Measurements from ENCODE around the gene FHIT.
"Not testable (repeated sequence)": the region's sequence is repeated elsewhere in the genome, so short reads cannot be mapped to it uniquely, and the experiment has no call there.

Gene FHIT

GRCh38 chr3:59940718-59941117, 1310.5 kb downstream of the FHIT start:
- DNase-seq = no peak

DNA sequence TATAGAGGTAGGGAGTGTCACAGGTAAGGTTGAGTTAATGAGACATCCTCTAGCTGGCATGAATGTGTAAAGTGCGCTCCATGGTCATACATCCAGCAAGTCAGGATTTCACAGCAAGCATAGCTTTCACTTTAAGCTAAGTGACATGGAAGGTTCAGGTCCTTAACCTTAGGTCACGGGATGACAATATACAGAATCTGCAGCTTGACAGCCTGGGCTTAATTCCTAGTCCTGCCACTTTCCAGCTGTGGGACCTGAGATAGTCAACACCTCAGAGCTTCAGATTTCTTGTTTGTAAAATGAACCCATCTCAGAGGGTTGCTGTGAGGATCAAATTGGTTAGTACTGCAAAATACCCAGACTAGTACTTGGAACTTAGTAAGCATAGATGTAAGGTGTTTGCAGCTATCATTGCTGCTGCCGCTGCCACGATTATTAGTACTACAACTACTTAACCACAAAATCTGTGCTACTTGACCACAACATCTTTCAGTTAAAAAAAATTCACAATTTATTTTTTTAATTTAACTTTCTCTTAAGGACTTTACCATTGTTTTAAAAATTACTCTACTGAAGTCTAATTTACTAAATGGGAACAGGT, 1311.3 kb downstream of the FHIT start:
- no peak for DNase-seq

- no peak for DNase-seq
Measured at GRCh38 chr3:59938828-59939227, 1312.4 kb downstream of the FHIT start.

GRCh38 chr3:59937201-59937600, 1314.1 kb downstream of the FHIT start:
- DNase-seq = no peak

DNA sequence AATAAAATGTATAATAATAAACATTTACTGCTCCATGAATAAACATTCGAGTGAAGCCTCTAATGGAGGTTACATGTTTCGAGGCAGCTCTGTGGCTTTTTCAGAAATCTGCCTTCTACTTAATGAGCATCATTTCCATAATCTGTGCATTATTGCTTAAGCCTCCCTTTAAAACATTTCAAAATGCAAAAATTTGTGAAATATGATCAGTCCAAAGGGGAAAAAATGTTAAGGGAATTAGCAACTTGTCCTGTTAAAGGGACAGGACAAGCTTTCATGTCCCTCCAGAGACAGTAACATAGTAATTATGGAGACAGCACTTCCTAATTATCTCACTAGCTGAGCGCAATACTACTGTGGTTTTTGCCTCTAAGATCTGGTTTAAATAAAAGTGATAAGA, 1314.8 kb downstream of the FHIT start:
- DNase-seq = no peak

DNA sequence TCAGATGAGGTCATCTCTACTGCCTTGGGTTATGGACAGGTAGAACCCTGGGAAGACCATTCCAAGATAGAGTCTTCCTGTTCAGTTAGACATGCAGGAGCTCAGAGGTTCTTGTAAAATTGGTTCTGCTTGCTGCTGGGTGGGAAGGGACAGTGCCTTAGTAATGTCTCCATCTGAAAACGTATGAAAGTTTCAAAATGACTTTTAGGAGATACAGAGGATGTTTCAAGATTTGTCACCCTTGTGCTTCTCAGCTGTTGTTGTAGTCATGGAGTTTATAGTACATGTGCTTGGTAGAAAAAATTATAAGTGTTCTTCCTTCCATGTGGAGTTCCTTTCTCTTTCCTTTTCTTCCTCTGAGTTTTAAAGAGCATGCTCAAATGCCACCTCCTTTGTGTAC, 1316.2 kb downstream of the FHIT start:
- no peak for DNase-seq

DNA sequence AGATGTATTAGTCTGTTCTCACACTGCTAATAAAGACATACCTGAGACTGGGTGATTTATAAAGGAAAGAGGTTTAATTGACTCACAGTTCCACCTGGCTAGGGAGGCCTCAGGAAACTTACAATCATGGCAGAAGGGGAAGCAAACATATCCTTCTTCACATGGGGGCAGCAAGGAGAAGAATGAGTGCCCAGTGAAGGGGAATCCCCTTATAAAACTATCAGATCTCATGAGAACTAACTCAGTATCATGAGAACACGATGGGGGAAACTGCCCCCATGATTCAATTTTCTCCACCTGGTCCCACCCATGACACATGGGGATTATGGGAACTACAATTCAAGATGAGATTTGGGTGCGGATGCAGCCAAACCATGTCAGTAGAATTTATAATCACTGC, 1316.7 kb downstream of the FHIT start:
- not testable (repeated sequence) for DNase-seq

DNA sequence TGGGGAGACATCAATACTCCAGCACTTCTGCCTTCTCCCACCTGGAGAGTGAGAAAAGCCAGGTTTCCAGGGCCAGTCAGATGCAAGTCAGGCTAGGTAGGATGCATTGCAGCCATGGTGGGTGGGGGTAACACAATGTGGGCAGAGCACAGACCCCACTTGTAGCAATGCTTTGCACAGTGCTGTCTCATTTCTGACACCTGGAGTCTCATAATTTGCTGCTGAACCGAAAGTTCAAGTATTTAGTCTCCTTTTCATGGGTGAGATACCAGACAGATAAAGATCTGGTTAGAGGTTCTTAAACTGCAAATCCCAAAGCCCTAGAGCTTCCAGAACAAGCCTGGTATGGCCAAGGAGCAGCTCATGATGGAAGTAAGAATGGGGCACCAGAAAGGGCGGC, 1321.1 kb downstream of the FHIT start:
- DNase-seq = no peak

DNA sequence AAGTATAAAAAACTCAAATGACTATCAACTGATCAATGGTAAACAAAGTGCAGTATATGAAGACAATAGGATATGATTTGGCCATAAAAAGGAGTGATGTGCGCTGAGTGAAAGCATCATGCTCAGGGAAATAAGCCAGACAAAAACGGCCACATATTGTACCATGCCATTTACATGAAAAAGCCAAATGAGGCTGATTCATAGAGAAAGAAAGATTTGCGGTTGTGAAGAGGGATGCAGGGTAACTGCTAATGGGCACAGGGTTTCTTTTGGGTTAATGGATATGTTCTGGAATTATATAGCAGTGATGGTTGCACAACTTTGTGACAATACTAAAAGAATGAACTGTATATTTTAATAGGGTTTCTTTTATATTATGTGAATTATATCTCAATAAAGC, 1324.2 kb downstream of the FHIT start:
- DNase-seq = no peak

DNA sequence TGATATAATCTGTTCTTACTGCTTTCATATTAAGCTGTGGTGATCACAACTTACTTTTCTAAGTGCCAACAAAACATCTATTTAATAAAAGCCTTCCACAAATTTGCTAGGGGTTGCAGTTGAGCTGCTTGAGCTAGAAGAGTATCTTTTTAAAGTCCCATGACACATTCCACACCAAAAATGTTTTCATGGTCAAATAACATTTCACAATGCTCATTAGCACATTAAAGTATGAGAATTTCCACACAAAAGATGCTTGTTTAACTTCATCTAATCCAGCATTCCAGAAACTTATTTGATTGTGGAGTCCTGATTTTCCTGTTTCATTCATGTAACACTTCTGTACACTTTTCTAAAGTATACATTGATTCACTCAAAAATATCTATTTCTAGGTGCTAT, 1325.3 kb downstream of the FHIT start:
- DNase-seq = no peak

DNA sequence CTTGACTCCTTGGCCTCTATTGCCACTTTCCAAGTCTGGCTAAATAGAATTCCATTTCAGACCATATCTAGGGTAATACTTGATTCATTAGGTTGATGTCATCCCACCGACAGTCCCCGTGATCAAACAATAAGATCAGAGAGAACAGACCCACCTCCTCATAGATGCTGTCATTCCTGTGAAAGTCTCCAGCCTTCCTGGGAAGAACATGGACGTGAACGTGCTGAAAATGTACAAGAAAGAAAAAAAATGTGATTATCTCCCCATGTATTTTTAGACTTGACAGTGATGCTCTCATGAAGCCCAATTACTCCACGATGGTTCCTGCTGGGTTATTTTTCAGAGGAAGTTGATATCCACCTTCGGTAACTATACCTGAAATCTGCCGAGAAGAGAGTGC, 1329.1 kb downstream of the FHIT start:
- no peak for DNase-seq

DNA sequence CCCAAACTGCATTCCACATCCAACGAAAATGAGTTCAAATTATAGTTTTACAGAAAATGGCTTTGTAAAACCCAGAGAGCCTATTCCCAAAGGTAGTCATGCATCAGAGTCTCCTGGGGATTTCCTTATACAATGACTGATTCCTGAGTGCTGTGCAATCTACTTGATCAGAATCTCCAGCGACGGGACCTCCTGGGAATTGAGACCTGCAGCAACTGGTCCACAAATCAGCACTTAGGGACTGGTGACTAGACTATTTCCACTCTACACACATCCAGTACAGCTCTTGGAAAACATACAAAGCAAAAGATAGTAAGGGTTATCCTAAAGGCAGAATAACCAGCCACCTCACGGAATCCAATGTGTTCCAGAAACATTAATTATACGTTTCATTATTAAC, 1330.4 kb downstream of the FHIT start:
- no peak for DNase-seq

- DNase-seq = no peak
Measured at GRCh38 chr3:59919586-59919985, 1331.7 kb downstream of the FHIT start.

DNA sequence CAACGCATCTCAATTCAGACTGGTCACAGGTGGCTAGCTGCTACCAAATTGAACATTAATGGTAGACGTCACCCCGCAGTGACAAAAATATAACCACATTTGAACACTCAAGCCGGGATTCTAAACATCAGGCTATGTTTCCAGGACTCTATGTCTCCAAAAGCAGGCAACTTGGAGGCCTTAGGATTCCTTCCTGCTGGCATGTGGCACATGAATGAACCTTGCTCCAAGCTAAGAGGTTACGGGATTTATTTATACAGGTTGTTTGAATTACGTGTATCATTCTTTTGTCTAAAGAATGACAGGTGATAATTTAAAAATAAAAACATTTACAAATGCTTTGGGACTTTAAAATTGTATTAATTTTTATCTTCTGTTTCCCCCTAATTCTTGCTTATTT, 1337.0 kb downstream of the FHIT start:
- no peak for DNase-seq

GRCh38 chr3:59913645-59914044, 1337.6 kb downstream of the FHIT start:
- no peak for DNase-seq

GRCh38 chr3:59908701-59909100, 1342.6 kb downstream of the FHIT start:
- DNase-seq = no peak

DNA sequence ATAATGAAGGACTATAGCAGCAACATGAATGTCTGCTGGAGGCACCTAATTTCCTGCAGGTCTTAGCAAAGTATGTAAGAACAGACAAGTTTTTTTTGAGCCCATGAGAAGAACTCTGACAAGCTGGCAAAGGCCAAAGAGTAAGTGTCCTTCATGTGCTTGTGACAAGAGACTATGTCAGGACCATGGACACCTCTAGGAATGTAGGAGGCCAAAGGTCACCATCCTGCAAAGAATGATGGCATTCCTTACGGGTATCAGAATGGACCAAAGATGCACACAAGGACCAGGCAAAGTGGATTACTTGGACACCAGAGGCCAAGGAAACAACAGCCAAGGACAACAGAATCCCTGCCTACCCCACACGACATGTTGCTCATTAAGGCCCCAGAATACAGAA, 1343.0 kb downstream of the FHIT start:
- no peak for DNase-seq

GRCh38 chr3:59904296-59904695, 1347.0 kb downstream of the FHIT start:
- no peak for DNase-seq

GRCh38 chr3:59899061-59899460, 1352.2 kb downstream of the FHIT start:
- no peak for DNase-seq

DNA sequence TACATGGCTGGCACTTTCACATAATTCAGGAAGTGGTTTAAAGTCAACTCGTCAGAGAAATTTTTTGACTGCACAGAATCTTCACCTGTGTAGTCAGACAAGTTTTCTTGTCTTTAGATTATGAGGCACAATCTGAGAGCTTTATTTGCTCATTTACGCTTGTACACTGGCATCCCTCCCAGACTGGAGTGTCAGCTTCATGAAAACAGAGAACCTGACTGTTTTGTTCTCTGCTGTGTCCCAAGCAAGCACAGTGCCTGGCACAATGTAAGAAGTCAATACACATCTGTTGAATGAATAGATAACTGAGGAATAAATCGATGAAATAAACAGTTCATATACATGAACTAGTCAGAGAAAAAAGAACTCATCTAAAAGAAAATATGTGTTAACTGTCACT, 1355.3 kb downstream of the FHIT start:
- DNase-seq = no peak

- no peak for DNase-seq
Measured at GRCh38 chr3:59894425-59895121, 1356.7 kb downstream of the FHIT start.

DNA sequence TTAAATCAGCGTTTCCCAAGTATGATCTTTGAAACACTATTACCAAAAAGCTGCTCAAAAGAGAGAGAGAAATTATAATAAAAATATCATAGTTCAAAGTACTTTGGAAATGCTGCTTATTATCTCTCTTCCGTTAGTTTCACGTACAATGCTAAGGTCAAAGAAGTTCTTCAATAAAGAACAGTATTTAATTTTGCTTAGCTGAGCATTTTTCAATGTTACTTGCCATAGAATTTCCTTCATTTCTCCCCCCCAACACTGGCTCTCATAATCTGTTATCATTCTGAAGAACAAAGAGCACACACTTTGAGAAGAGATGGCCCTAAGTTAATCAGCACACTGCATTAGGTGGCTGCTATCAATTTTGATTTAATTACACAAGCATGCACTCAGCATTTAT, 1360.6 kb downstream of the FHIT start:
- DNase-seq = no peak

DNA sequence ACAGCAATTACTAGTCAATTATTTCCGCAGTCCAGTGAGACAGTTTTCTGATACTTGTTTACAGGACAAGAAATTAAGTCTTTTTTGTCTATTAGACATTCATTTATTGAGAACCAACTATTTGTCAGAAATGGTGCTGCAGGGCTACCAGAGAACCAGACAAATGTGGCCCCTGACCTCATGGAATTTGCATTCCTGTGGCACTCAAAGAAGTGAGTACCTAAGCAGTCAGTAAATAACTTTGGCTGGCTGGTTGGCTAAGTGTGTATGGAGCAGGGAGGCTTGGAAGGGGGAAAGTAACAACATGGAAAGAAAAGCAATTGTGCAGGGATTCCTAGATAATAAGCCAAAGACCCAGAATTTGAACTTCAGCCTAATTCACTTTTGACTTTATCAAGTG, 1364.5 kb downstream of the FHIT start:
- DNase-seq = no peak

DNA sequence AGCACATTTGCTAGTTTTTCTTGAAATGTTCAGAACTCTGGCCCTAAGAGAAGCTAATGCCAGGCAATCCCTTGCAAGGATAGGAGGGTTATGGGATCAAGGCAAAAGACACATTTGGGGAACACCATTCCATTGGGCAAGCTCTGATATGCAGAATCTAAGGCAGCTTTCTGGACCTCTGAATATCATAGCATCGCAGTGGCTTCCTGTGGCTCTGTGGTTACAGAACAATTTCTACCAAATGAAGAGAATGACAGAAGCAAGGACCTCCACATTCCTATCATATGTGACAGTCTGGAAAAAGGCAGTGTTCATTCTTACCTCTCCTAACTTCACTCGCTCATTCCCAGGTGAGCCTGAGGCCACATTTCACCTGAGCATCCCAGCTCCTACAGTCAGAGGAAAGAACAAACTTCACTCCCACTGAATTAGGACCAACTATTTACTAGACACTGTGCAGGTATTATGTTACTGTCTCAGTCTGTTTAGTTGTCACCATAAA, 1365.3 kb downstream of the FHIT start:
- no peak for DNase-seq

DNA sequence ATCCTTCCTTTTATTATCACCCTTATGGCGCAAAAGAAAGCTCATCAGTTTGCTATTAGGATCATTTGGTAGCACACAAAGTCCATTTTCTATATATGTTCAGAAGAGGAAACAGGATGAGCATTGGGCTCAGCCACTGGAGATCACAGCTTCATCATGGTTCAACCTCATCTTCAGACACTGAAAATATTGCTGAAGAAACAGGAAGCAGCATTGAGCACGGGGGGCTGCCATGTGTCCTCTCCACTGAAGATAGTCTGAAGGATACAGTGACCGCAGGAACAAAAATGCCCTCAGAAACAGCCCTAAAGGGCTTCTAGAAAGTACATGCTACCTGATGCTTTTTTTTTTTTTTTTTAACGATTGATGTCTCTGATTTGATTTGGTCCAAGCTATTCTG, 1366.2 kb downstream of the FHIT start:
- no peak for DNase-seq
